GM12874 (cell line): Measurements from ENCODE around the gene PLXDC2.

Source experiments
- TF ChIP-seq, protein P1 (sequence below): IDR thresholded peaks from 2 replicates; pipeline ENCODE4 v1.5.1; 2011; ENCODE audit warnings: low read depth, mild to moderate bottlenecking, control low read depth, low read length, moderate library complexity; ENCODE audit not compliant: insufficient read depth

PLXDC2 gene

DNA sequence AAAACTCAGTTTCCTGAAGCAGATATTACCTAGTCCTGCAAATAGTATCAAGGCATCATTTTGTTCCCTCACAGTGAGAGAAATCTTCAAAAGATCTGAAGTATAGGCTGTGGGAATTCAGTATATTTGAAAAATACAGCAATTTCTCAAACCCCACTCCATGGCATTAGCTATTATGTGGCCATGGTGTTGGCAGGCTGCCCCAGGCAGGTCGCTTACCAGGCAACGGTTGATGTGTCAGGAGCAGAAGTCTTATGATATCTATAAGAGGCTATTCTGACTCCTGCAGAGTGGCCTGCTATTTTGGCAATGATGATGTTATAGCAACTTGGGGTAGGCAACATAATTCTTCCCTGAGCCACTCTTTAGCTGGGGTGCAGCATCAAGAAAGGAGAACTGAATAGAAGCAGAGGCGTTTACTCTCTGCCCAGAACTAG is 187.9 kb downstream of the PLXDC2 start:
- TF ChIP-seq, protein P1, sequence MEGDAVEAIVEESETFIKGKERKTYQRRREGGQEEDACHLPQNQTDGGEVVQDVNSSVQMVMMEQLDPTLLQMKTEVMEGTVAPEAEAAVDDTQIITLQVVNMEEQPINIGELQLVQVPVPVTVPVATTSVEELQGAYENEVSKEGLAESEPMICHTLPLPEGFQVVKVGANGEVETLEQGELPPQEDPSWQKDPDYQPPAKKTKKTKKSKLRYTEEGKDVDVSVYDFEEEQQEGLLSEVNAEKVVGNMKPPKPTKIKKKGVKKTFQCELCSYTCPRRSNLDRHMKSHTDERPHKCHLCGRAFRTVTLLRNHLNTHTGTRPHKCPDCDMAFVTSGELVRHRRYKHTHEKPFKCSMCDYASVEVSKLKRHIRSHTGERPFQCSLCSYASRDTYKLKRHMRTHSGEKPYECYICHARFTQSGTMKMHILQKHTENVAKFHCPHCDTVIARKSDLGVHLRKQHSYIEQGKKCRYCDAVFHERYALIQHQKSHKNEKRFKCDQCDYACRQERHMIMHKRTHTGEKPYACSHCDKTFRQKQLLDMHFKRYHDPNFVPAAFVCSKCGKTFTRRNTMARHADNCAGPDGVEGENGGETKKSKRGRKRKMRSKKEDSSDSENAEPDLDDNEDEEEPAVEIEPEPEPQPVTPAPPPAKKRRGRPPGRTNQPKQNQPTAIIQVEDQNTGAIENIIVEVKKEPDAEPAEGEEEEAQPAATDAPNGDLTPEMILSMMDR: no peak

DNA sequence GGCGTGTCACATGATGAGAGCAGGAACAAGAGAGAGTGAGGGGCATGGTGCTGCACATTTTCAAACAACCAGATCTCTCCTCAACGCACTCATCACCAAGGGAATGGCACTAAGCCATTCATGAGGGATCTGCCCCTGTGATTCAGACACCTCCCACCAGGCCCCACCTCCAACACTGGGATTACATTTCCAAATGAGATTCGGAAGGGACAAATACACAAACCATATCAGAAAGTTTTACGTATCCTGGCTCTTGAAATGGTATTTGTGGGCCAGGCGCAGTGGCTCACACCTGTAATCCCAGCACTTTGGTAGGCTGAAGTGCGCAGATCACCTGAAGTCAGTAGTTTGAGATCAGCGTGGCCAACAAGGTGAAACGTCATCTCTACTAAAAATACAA is 189.4 kb downstream of the PLXDC2 start:
- TF ChIP-seq, protein P1: no peak

DNA sequence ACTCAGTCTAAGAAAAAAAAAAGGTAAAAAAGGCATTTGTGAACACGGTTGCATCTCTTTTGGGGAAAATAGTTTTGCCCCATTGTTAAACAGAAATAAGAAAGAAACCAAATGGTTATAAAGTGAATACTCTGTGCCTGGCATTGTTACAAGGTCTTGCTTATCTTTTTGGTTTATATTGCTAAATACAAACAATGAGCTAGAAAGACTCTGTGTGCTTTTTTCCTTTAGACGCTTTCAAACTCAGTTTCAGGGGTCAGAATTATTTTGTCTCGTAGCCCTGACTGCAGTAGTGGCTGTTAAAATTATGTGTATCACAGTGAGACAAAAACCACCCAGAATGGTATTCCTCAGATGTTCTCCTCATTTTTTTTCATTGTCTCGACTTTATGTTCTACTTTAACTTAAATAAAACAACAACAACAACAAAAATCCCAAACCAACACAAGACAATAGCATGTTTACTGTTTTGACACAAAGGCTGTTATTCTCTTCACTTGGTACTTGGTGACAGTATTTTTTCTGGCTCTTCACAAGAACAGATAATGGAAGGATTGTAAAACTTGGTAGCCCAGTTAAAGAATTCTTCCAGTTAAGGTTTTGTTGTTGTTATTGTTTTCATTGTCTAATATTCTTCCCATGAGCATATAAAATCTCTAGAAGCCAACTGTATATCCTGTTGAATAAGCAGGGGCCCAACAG is 190.1 kb downstream of the PLXDC2 start:
- TF ChIP-seq, protein P1: no peak

DNA sequence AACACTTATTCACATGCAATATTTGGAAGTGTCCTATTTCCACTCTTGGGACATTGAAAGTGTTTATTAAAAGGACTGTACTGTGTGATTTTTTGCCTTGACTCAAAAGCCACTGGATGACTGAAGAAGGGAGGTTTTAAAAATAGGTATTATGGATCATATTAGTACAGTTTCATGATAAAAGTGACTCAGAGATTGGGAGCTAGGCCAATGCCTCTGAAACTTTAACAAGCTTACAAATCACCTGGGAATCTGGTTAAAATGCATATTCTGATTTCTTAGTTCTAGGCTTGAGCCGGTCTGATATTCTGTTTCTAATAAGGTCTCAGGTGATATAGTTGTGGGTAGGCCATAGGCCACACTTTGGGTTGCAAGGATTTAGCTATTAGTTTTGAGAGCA is 191.2 kb downstream of the PLXDC2 start:
- TF ChIP-seq, protein P1: no peak

DNA sequence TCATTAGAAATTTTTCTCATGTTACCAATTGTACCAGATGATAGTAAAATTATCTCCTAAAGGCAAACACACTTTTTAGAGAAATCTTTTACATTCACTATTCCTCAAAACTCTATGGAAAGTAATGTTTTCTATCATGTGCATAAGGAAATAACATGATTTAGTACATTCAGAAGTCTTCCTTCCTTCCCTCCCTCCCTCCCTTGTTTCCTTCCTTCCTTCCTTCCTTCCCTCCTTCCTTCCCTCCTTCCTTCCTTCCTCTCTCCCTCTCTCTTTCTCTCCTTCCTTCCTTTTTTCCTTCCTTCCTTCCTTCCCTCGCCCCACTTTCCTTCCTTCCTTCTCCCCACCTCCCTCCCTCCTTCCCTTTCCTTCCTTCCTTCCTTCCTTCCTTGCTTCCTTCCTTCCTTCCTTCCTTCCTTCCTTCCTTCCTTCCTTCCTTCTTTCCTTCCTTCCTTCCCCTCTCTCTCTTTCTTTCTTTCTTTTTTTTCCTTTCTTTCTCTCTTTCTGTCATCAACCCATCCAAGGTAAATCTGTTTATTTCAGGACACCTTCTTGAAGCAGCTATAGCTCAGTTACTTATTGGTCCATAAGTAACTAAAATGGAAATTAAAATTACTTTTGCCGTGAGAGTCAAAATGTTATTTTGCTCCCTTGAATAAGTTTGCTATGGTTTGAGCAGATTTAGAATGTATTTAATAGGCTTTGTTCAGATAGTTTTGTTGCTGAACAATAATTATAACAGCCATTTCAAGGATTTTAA is 197.9 kb downstream of the PLXDC2 start:
- TF ChIP-seq, protein P1: no peak

DNA sequence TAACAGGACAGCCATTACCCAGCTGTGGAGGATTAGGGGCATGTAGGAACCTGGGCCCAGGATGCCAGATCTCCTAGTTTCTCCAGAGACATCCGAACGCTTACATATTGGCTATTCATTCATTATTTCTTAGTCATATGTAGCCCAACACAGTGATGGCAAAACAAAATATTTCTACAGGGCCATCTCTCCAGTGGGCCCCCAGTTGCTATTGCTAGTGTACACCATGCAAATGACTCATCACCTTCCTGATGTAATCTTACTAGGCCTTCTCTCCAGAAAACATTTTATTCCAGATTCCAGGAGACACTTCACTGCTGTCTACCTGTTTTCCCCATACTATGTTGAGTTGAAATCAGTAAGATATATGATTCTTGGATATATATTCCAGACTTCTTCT is 201.7 kb downstream of the PLXDC2 start:
- TF ChIP-seq, protein P1: no peak

DNA sequence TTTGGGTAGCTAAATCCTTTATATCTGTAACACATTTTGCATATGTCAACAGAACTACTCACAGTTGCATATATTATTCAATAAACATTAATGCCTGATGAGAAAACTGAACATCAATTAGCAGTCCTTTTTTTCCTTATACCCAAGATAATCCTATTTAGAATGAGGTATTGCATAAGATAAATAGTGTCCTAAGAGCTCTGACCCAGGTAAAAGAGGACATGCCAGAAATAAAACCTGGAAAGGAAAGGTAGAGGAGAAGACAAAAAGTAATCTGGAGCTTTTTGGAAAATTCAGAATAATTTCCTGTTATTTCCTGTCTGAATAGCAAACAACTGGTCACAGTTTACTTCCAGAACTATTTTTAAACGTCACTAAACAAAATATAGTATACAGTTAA is 204.4 kb downstream of the PLXDC2 start:
- TF ChIP-seq, protein P1: no peak
